Type B pancreatic cell (in vitro differentiated cells): ENCODE measurements around the gene AKT2. TPM values are rescaled to one million over a fixed set of nuclear protein-coding genes. Genes with fewer than 3 reads are reported as not detected.
A peak's percentile ranks its signal among the peaks of the same experiment; 100 is the strongest.
"Not testable (repeated sequence)": the region's sequence is repeated elsewhere in the genome, so short reads cannot be mapped to it uniquely, and the experiment has no call there.

Source experiments
- DNase-seq: peaks from one replicate; pipeline ENCODE4 v3.0.0; 2021; ENCODE audit warnings: mixed read lengths; ENCODE audit not compliant: unreplicated experiment; ENCODE audit errors: extremely low spot score
- H3K27ac Mint-ChIP-seq: 2 replicates; pipeline ENCODE4 v1.8.0; 2021; ENCODE audit warnings: mild to moderate bottlenecking, mixed read lengths
- H3K27me3 Mint-ChIP-seq: 2 replicates; pipeline ENCODE4 v1.8.0; 2021; ENCODE audit warnings: mixed read lengths
- H3K36me3 Mint-ChIP-seq: 2 replicates; pipeline ENCODE4 v1.8.0; 2021; ENCODE audit warnings: mixed read lengths
- H3K4me1 Mint-ChIP-seq: one replicate; pipeline ENCODE4 v1.8.0; 2021; ENCODE audit warnings: mixed read lengths; ENCODE audit not compliant: unreplicated experiment
- H3K4me3 Mint-ChIP-seq: 2 replicates; pipeline ENCODE4 v1.8.0; 2021; ENCODE audit warnings: mild to moderate bottlenecking, mixed read lengths
- H3K9me3 Mint-ChIP-seq: 2 replicates; pipeline ENCODE4 v1.8.0; 2021; ENCODE audit warnings: mixed read lengths
- total RNA-seq: library from RNA; stranded (reverse); gene quantifications from 2 replicates; pipeline ENCODE4 v1.2.1, GENCODE V29; 2021; ENCODE audit warnings: low replicate concordance
- TF ChIP-seq, protein P1 (sequence below): fragments of 200-600 bp; sonication (generic); conservative IDR thresholded peaks from 2 replicates; pipeline ENCODE4 v1.5.0; 2021; ENCODE audit warnings: antibody characterized with exemption, mild to moderate bottlenecking

AKT2 gene
- total RNA-seq, 1 donor from 2014 or later, result 149 TPM

DNA sequence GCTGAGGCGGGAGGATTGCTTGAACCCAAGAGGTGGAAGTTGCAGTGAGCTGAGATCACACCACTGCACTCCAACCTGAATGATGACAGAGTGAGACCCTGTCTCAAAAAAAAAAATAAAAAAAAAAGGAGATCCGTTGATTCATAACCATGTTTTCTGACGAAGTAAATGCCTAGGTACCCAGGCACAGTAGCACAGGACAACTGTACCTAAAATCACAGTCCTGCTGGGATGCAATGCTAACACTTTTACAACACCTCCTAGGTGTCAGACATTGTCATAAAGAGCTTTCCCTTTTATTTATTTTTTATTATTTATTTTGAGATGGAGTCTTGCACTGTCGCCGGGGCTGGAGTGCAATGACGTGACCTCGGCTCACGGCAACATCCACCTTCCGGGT is 64.5 kb downstream of the AKT2 start:
- peaks cover 14% of the 10 kb centered on the region for H3K36me3 Mint-ChIP-seq
- peaks cover 12% of the 10 kb centered on the region for H3K4me1 Mint-ChIP-seq
- H3K27ac Mint-ChIP-seq, result no peak overlapping the region
- peaks cover 6% of the 10 kb centered on the region for H3K9me3 Mint-ChIP-seq
- TF ChIP-seq, protein P1, sequence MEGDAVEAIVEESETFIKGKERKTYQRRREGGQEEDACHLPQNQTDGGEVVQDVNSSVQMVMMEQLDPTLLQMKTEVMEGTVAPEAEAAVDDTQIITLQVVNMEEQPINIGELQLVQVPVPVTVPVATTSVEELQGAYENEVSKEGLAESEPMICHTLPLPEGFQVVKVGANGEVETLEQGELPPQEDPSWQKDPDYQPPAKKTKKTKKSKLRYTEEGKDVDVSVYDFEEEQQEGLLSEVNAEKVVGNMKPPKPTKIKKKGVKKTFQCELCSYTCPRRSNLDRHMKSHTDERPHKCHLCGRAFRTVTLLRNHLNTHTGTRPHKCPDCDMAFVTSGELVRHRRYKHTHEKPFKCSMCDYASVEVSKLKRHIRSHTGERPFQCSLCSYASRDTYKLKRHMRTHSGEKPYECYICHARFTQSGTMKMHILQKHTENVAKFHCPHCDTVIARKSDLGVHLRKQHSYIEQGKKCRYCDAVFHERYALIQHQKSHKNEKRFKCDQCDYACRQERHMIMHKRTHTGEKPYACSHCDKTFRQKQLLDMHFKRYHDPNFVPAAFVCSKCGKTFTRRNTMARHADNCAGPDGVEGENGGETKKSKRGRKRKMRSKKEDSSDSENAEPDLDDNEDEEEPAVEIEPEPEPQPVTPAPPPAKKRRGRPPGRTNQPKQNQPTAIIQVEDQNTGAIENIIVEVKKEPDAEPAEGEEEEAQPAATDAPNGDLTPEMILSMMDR, result no peak
- H3K27me3 Mint-ChIP-seq, result peaks cover 78% of the 10 kb centered on the region
- no peak for DNase-seq
- H3K4me3 Mint-ChIP-seq, result no peak overlapping the region

DNA sequence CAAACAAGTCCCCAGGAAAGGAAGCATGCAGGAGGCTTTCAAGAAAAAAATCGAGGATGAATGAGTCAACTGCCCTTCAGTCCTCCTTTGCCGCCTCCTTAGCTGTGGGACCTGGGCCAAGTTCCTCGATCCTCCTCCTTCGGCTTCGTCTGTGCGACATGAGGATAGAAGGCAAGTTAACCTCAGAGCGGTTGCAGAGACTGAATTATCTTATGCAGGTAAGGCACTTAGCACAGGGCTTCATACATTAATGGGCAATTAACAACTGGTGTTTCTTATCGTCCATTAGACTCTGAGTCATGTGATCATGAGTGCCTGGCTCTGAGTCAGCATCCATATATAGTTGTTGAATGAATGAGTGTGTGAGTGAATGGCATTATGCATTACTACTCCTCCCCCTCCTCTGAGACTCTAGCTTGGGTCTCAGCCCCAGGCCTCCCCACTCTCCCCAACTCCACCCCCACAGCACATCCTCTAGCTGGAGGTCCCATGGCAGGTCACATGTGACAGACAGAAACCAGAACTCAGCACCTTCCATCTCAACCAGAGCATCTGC is 65.3 kb downstream of the AKT2 start:
- TF ChIP-seq, protein P1, result no peak
- DNase-seq, result no peak
- peaks cover 72% of the 10 kb centered on the region for H3K27me3 Mint-ChIP-seq
- H3K27ac Mint-ChIP-seq, result no peak overlapping the region
- peaks cover 12% of the 10 kb centered on the region for H3K4me1 Mint-ChIP-seq
- H3K36me3 Mint-ChIP-seq, result peaks cover 11% of the 10 kb centered on the region
- H3K9me3 Mint-ChIP-seq, result peaks cover 6% of the 10 kb centered on the region
- no peak overlapping the region for H3K4me3 Mint-ChIP-seq

DNA sequence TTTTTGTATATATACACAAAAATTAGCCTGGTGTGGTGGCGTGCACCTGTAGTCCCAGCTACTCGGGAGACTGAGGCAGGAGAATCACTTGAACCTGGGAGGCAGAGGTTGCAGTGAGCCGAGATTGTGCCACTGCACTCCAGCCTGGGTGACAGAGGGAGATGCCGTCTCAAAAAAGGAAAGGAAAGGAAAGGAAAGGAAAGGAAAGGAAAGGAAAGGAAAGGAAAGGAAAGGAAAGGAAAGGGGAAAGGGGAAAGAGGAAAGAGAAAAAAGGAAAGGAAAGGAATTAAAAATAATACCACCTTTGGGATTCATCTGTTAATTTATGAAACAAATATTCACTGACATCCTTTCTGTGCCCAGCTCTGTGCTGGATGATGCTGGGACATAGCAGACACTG is 66.1 kb downstream of the AKT2 start:
- not testable (repeated sequence) for DNase-seq, H3K9me3 Mint-ChIP-seq, H3K4me3 Mint-ChIP-seq
- Mint-ChIP-seq H3K36me3 (peaks cover 14% of the 10 kb centered on the region), H3K4me1 (peaks cover 12% of the 10 kb centered on the region), H3K27me3 (peaks cover 67% of the 10 kb centered on the region), H3K27ac (peak overlapping the region; percentile 49)

DNA sequence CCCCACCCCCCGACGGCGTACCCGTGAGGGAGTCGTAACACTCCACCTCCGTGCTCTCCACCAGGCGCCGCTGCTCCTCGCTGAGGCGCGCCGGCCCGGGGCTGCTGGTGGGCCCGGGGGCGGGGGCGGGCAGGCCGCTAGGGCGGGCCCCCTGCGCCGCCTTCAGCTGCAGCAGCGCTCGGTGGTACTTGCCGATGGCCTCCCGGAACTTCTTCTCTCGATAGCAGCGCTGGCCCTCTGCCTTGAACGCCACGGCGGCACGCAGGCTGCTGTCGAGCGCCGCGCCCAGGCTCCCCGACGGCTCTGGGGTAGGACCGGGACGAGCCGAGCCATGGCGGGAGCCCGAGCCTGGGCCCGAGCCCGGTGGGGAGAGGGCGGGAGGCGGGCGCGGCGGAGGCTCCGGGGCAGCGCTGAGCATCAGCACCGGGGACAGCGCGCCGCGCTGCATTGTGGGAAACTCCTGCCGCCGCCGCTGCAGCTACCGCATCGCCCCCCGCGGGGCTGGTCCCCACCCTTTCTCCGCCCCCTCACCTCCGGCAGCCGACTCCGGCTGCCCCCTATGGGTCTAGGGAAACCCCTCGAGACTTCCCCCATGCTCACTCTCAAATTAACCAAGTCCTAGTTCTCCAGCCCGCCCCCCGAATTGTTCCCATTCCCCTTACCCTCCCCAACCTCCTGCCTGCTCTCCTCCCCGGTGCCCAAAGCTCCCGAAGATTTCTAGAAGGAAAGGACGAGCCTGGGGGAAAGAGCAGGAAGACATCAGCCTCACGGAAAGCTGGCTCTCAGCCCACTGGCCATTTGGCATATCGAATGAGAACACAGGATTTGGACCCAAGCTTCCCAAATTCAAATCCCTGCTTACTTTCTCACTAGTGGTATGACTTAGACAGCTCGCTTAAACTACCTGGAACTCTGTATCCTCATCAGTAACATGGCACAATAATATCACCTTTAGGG is 66.9 kb downstream of the AKT2 start, which contains the start of gene TTC9B:
Gene TTC9B, minus strand, starts transcription at position 451 of the 957 bp plus-strand sequence. Its CDS starts 3 bp downstream, at position 448.
- Mint-ChIP-seq H3K9me3 (peaks cover 6% of the 10 kb centered on the region), H3K36me3 (peaks cover 14% of the 10 kb centered on the region), H3K4me1 (peaks cover 12% of the 10 kb centered on the region), H3K27ac (peak within 1 kb of the TSS; percentile 92), H3K4me3 (peak within 1 kb of the TSS; percentile 64), H3K27me3 (peaks cover 65% of the 10 kb centered on the region)
- DNase-seq, result peak; percentile 70
- TF ChIP-seq, protein P1, result no peak

DNA sequence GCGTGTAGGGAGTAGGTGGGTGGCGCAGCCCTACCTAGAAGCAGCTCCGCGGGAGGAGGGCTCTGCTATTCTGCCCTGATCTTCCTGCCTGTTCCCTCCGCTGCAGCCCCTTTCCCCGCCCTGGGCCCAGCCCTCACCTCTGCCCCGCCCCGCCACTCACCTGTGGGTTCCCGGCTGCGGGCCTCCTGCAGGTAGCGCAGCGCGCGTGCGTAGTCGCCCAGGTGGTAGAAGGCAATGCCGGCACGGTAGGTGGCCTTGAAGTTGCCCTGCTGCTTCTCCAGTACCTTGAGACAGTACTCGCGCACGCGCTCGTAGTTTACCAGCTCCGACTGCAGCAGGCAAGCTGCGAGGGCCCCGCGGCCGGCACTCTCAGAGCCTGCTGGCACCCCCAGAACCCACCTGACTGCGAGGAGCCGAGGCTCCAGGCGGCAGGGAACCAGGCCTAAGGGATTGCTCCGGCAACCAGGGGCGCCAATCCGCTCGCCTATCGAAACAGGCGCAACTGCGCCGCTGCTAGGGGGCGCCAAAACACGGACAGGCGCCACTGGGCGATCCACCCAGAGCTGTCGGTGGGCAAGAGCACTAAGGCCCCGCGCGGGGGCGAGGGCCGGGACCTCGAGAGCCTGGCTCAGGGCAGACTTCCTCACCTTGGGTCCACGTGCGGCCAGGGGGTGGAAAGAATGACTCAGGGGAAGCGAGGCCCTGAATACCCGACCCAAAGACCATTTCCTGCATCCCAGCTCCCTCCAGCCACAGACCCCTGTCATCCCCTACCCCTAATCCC is 67.9 kb downstream of the AKT2 start:
- DNase-seq, result no peak
- H3K9me3 Mint-ChIP-seq, result peaks cover 5% of the 10 kb centered on the region
- peak overlapping the region; percentile 92 for H3K27ac Mint-ChIP-seq
- H3K27me3 Mint-ChIP-seq, result peaks cover 62% of the 10 kb centered on the region
- H3K4me1 Mint-ChIP-seq, result peaks cover 12% of the 10 kb centered on the region
- H3K36me3 Mint-ChIP-seq, result peaks cover 14% of the 10 kb centered on the region
- peak overlapping the region; percentile 64 for H3K4me3 Mint-ChIP-seq
- TF ChIP-seq, protein P1, result peak; percentile 63
